GM21786 (cell line): ENCODE measurements around the gene MCOLN1.

Source experiments
- ATAC-seq: cut with Tn5 transposase; IDR thresholded peaks from one replicate; pipeline ENCODE4 v1.9.1; 2021; ENCODE audit not compliant: unreplicated experiment

MCOLN1 gene

DNA sequence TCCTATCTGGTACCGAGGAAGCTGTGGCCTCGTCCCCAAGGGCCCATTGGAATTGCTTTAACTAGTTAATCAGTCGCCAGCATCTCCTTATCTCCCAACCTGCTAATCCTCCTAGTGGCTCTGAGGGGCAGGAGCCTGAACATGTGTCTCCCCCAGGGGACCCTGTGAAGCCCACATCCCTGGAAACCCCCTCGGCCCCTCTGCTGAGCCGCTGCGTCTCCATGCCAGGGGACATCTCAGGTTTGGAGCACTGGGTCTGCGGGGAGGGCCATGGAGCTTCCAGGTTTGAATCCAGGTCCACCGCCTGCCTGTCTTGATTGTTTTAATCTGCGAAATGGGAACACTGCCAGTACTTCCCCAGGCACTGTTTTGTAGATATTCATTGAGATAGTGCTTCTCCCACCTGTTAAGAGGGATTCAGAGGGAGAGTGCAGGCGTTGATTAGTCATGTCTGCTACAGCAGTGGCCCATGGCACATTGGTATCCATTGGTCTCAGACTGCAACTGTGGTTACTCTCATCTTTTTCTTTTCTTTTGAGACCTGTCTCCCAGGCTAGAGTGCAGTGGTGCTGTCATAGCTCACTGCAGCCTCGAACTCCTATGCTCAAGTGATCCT is 19.5 kb downstream of the MCOLN1 start:
- ATAC-seq = no peak

DNA sequence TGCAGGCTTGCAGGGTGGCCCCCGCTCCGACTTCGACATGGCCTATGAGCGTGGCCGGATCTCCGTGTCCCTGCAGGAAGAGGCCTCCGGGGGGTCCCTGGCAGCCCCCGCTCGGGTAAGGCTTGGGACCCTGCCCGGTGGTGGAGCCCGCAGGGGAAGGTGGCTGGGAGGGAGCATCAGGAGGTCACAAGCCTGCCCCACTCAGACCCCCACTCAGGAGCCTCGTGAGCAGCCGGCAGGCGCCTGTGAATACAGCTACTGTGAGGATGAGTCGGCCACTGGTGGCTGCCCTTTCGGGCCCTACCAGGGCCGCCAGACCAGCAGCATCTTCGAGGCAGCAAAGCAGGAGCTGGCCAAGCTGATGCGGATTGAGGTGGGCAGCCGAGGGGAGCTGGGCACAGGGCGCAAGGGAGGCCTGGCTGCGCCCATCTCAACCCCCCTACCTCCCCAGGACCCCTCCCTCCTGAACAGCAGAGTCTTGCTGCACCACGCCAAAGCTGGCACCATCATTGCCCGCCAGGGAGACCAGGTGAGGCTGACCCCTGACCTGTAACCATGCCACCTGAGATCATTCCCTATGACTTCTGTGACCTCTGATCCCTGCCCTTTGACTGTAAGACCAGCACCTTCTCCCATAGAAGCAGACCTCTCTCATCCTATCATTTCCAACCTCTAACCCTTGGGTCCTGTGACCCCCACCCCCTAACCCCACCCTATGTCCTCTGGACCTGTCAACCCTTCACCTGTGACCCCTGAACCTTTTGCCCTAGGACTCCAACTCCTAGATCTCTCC is 20.3 kb downstream of the MCOLN1 start:
- no peak for ATAC-seq

DNA sequence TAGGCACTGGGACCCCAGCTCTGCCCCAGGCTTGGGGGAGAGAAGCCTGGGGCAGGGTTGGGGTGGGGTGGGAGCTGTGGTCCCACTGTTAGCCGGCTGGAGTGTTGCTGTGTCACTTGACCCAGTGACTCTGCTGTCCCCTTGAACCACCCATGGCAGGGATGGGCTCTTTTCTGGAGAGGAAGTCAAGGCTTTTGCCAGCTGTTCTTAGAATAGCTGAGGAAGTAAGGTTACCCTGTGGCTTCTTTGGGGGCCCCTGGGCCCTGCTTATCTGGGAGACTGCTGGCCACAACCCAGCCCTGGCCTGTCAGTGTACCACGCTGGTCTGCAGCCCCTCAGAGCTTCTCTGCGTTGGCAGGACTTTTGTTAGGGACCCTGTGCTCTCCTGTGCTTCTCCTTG is 22.2 kb downstream of the MCOLN1 start:
- no peak for ATAC-seq

DNA sequence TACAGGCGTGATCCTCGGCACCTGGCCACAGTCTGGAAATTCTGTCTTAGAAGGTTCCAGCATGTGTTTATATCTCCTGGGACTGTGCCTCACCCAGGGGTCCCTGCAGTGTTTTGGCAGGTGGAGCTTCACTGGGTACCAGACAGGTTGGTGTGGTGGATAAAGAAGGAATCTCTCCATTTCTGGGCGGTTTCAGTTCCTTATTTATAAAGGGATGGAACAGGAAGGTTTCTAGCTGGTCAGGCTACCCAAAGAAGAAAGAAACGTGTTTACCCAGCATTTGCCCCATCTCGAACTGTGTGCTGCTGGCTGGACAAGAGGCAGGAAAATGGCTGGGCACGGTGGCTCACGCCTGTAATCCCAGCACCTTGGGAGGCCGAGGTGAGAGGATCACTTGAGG is 22.9 kb downstream of the MCOLN1 start:
- no peak for ATAC-seq

DNA sequence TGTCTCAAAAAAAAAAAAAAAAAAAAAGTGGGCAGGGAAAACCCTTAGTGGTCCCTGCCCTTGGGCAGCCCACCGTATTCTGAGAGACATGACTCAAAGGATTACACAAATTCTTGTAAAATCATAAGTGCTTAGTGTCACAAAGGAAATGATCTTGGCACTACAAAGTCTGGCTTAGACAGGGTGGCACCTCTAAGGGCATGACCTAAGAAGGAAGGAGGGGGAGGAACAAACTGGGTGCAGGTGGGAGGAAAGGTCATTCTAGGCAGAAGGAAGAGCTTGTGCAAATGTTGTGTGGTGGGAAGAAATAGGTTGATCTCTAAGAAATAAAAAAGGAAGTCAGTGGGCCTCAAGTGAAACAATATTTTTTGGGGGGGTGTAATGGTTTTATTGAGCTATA is 23.5 kb downstream of the MCOLN1 start:
- ATAC-seq = no peak

DNA sequence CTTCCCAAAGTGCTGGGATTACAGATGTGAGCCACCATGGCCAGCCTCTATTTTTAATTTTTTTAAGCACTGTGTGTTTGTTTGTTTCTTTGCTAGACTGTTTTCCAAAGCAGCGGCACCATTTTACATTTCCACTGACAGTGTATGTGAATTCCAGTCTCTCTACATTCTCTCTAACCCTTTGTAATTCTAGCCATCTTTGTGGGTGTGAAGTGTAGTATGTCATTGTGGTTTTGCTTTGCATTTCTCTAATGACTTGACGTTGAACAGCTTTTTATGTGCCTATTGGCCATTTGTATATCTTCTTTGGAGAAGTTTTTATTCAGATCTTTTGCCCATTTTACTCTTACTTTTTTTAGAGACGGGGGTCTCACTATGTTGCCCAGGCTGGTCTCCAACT is 24.7 kb downstream of the MCOLN1 start:
- no peak for ATAC-seq

DNA sequence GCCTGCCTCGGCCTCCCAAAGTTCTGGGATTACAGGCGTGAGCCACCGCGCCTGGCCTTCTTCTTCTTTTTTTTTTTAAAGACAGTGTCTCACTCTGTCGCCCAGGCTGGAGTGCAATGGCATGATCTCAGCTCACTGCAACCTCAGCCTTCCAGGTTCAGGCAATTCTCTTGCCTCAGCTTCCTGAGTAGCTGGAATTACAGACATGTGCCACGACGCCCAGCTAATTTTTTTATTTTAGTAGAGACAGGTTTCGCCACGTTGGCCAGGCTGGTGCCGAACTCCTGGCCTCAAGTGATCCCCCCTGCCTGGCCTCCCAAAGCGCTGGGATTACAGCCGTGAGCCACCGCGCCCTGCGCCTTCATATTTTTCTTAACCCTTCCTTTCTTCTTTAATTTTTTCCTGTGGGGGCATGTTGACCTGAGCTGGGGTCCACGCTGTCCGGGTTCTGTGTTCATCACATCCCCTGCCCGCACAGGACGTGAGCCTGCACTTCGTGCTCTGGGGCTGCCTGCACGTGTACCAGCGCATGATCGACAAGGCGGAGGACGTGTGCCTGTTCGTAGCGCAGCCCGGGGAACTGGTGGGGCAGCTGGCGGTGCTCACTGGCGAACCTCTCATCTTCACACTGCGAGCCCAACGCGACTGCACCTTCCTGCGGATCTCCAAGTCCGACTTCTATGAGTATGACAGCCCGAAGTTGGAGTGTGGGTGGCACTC is 27.2 kb downstream of the MCOLN1 start:
- ATAC-seq = no peak

DNA sequence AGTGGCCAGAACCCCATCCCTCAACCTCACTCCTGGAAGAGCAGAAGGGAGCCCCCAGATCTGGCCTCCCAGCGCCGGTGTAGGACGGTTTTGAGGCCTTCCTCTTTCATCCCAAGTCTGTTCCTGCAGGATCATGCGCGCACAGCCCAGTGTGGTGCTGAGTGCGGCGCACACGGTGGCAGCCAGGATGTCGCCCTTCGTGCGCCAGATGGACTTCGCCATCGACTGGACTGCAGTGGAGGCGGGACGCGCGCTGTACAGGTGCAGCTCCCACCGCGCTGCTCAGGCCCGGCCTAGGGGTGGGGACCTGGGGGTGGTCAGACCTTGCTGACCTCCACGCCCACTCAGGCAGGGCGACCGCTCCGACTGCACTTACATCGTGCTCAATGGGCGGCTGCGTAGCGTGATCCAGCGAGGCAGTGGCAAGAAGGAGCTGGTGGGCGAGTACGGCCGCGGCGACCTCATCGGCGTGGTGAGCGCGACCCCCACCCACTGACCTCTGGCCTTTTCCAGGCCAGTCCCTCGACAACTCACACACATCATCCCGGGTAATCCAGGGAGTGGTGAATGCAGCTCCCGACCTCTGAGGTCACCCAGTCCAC is 27.8 kb downstream of the MCOLN1 start:
- ATAC-seq = no peak

DNA sequence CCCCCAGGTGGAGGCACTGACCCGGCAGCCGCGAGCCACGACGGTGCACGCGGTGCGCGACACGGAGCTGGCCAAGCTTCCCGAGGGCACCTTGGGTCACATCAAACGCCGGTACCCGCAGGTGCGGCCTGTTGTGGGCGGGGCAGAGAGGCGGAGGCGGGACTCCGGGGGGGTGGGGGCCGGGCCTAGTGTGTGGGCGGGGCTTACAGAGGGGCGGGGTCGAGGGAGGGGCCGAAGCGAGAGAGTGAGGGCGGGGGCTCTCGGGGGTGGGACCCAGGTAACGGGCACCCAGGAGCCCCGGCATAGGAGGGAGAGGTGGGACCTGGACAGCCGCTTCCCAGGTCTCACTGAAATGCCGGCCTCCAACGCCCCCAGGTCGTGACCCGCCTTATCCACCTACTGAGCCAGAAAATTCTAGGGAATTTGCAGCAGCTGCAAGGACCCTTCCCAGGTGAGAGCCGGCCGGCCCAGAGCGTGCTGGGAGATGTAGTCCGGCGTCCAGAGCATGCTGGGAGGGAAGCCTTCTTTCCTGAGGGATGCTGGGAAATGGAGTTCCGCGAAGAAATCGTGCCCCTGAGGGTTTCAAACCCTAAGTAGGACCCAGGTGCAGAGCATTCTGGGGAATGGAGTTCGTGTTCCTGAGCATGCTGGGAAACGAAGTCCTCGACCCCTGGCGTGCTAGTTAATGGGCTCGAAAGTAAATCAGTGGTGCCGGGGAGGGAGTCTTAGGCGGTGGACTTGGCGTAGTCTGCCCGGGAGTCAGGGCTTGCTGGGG is 28.8 kb downstream of the MCOLN1 start:
- ATAC-seq = no peak

DNA sequence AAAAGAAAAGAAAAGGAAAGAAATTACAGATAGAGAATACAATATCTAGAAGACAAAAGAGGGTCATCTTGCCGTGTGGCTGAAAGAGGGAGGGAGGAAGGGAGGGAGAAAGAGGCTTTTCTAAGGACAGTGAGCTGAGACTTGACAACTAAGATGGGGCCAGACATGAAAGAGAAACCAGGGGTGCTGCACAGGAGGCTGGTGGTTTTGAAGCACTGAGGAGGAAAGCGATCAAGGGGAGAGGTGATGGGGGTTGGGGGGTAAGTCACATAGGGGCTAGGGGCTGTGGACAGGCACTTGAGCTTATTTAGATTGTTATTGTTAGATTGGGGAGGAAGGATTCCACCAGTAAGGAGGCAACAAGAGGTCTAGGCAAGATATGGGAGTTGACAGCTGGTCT is 30.4 kb downstream of the MCOLN1 start:
- no peak for ATAC-seq

DNA sequence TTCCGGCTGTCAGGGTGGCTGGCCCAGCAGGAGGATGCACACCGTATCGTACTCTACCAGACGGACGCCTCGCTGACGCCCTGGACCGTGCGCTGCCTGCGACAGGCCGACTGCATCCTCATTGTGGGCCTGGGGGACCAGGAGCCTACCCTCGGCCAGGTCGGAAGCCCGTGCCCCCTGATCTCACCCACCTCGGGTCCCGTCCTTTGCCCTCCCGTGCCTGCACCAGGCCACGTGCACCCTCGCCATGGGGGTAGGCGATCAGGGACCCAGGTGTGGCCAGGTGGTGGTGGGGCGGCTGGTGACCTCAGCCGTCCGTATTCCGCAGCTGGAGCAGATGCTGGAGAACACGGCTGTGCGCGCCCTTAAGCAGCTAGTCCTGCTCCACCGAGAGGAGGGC is 32.1 kb downstream of the MCOLN1 start:
- ATAC-seq = no peak

DNA sequence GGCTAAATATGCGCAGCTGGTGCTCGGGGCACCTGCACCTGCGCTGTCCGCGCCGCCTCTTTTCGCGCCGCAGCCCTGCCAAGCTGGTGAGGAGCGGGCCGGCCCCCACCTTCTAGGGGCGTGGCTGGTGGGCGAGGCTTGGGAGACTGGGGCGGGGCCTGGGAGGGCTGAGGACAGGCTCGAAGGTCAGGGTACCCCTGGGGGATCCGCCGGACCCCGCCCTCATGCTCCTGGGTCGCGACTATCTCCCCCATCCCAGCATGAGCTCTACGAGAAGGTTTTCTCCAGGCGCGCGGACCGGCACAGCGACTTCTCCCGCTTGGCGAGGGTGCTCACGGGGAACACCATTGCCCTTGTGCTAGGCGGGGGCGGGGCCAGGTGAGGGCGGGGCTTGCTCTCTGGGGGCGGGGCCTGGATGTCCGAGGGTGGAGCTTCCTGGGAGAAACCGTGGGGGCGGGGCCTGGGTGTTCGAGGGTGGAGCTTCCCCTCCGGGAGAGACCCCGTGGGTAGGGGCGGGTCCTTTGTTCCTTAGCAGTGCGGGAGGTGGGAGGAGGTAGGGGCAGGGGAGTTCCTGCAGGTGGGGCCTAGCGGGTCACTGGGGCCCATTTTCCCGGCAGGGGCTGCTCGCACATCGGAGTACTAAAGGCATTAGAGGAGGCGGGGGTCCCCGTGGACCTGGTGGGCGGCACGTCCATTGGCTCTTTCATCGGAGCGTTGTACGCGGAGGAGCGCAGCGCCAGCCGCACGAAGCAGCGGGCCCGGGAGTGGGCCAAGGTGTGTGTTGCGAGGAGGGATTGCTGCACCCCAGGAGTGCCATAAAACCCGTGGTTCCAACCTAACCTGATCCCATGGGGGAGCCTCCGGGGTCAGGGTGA is 32.8 kb downstream of the MCOLN1 start:
- ATAC-seq = no peak

DNA sequence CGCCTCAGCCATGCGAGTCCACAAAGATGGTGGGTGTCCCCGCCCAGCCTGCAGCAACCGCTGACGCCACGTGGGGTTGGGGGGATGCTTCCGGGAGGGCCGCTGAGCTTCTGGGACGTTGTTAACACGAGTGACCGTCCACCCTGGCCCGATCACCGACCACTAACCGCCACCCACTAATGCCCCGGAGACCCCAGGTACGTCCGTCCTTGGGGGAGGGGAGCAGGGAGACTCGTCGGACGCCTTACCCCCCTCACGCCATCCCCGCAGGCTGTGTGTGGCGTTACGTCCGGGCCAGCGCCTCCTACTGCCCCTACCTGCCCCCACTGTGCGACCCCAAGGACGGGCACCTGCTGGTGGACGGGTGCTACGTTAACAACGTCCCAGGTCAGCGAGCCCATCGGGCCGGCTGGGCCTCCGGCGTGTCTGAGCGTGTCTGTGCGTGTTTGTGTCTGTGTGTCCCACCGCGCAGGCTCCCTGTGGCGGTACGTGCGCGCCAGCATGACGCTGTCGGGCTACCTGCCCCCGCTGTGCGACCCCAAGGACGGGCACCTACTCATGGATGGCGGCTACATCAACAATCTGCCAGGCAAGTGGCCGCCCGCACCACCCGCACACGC is 34.4 kb downstream of the MCOLN1 start:
- ATAC-seq = no peak

DNA sequence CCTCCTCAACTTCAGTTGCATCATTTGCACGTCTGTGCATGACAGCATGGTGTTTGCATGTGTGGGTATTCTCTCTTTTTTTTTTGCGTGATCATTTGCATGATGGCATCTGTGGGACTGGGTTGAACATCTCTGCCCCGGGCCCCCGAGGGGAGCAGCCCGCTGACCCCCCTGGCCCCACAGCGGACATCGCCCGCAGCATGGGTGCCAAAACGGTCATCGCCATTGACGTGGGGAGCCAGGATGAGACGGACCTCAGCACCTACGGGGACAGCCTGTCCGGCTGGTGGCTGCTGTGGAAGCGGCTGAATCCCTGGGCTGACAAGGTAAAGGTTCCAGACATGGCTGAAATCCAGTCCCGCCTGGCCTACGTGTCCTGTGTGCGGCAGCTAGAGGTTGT is 36.2 kb downstream of the MCOLN1 start:
- ATAC-seq = no peak

DNA sequence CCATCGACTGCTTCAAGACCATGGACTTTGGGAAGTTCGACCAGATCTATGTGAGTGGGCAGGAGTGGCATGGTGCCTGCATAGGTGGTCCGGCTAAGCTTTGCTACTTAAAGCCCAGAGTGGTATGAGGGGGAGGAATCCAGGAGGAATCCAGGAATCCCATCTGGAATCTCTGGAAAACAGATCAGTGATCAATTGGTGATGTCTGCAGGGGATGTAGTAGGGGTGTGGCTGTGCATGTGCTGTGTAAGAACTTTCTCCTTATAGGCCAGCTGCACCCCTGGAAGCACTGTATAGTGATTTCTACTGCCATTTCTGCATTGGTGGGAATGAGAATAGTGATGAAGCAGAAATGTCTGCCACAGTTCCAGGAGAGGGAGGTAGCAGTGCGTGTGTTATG is 36.7 kb downstream of the MCOLN1 start:
- ATAC-seq = no peak

DNA sequence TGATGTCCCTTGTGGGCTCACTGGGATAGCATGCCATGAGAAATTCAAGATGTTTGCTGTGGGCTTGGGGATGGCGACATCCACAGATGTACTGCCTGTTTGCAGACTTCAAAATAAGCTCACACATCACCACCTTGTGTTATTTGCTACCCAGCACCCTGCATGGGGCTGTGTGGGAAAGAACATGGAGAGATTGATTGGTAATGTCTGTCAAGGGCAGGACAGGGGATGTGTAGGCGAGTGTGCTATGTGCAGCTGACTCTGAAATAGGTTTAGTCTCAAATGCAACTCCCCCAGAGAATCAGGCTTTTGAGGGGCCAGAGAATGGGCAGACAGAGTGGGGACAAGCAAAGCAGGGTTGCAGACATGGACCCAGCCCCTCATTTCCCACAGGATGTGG is 37.8 kb downstream of the MCOLN1 start:
- ATAC-seq = no peak

DNA sequence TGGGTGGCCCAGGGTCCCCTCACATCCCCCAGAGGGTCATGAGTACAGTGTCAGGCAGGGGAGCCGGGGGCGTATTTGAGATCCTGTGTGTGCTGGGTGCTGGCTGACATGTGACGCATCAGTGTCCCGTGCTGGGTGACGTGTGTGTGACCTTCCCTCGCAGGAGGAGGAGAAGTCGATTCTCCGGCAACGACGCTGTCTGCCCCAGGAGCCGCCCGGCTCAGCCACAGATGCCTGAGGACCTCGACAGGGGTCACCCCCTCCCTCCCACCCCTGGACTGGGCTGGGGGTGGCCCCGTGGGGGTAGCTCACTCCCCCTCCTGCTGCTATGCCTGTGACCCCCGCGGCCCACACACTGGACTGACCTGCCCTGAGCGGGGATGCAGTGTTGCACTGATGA is 38.9 kb downstream of the MCOLN1 start:
- ATAC-seq = no peak

DNA sequence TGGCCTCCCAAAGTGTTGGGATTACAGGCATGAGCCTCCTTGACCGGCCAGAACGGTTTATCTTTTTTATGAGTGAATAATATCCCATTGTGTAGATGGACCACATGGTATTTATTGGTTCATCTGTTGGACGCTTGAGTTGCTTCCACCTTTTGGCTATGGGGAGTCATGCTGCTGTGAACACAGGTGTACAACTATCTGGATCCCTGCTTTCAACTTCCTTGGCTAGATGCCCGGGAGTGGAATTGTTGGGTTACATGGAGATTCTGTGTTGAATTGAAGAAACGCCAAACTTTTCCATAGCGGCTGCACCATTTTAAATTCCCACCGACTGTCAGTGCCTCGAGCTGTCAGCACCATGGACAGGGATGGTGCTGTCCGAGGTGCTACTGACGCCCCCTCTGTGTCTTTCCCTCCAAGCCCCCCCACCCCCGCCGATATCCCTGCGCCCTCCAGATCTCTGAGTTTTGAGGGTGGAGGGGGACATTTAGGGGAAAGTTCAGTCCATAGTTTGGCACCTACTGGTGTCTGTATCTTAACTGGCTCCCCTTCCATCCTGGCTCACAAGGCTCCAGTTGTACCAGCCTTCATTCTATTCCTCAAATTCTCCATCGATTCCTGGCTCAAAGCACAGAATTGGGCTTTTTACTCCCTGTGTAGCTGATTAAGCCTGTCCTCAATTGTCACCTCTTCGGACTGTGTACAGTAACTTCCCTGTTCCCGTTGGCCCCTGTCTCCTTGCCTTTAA is 40.4 kb downstream of the MCOLN1 start:
- no peak for ATAC-seq

DNA sequence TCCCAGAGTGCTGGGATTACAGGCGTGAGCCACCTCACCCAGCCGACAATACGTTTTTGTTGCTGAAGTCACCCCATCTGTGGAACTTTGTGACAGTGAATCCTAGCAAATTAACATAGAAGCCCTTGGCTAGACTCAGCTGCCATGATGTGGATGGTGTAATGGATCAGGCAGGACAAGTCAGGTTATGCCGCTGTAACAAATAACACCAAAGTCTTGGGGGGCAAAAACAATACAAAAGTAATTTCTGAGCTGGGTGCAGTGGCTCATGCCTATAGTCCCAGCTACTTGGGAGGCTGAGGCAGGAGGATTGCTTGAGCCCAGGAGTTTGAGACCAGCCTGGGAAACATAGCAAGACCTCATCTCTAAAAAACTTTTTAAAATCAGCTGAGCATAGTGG is 42.4 kb downstream of the MCOLN1 start:
- no peak for ATAC-seq
